ENCODE measurements around the gene CCDC146. TPM values are rescaled to one million over a fixed set of nuclear protein-coding genes. Genes with fewer than 3 reads are reported as not detected.

CCDC146 gene
- total RNA-seq, 6 experiments from 2014 or later = 2.6 to 7.2 (median 4.0) TPM

DNA sequence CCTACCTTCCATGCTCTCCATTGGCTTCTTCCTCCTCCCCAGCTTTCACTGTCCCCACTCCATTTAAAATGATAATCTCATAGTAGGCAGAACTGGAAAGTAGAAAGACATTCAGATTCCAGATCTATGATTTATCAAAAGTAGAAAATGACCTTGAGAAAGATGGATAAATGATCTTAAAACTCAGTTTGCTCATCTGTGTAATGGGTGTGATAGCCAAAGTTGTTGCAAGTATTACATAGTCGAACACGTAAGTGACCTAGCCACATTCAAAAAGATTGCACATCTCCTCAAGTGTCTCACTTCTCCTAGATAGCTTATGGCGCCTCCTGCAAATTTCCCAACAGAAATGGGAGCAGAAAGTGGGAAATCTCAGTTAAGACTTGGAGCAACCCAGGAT lies 167.0 kb downstream of the CCDC146 start:
- Histone ChIP-seq H3K4me3 (no peak overlapping the region), H3K27me3 (no peaks in the 10 kb centered on the region), H3K4me1 (no peaks in the 10 kb centered on the region), H3K9me3 (no peaks in the 10 kb centered on the region), H3K27ac (no peak overlapping the region), H3K36me3 (no peaks in the 10 kb centered on the region)
- ATAC-seq (no peak), DNase-seq (no peak)
- intact Hi-C loops (cut with DNase I) = no loop called here
- WGBS (ENCODE audit: insufficient coverage, low coverage, low lambda C conversion rate, missing lambda C conversion rate) = 92% methylated on average over 3 of the region's 3 CpGs
- no peak for TF ChIP-seq POLR2A (IDR thresholded peaks at IDR 0.05)
- TF ChIP-seq, protein P1, sequence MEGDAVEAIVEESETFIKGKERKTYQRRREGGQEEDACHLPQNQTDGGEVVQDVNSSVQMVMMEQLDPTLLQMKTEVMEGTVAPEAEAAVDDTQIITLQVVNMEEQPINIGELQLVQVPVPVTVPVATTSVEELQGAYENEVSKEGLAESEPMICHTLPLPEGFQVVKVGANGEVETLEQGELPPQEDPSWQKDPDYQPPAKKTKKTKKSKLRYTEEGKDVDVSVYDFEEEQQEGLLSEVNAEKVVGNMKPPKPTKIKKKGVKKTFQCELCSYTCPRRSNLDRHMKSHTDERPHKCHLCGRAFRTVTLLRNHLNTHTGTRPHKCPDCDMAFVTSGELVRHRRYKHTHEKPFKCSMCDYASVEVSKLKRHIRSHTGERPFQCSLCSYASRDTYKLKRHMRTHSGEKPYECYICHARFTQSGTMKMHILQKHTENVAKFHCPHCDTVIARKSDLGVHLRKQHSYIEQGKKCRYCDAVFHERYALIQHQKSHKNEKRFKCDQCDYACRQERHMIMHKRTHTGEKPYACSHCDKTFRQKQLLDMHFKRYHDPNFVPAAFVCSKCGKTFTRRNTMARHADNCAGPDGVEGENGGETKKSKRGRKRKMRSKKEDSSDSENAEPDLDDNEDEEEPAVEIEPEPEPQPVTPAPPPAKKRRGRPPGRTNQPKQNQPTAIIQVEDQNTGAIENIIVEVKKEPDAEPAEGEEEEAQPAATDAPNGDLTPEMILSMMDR (IDR thresholded peaks at IDR 0.05) = no peak

DNA sequence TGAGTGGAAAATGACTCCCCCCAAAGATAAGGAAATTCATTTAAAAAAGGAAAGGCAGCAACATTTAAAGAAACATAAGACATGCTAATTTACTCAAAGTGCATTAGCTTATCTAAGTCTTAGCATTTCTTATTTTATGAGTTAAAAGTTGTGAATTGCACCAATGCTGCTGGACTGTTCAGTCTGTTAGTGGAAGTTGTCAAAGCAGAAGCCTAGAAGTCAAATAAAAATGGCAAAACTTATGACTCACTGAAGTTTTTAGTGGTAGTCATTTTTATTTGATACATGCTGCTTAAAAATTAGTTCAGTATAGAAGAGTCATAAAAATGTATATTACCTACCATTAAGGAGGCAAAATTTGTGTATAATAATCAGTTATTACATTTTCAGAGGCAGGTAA lies 168.0 kb downstream of the CCDC146 start:
- H3K27ac ChIP-seq = no peak overlapping the region
- no peaks in the 10 kb centered on the region for H3K4me1 ChIP-seq
- no peak overlapping the region for H3K4me3 ChIP-seq
- TF ChIP-seq, protein P1 (IDR thresholded peaks at IDR 0.05) = no peak
- TF ChIP-seq POLR2A (IDR thresholded peaks at IDR 0.05) = no peak
- no peaks in the 10 kb centered on the region for H3K27me3 ChIP-seq
- H3K9me3 ChIP-seq = no peaks in the 10 kb centered on the region
- DNase-seq = no peak
- intact Hi-C loops (cut with DNase I) = no loop called here
- ATAC-seq = no peak
- H3K36me3 ChIP-seq = no peaks in the 10 kb centered on the region

DNA sequence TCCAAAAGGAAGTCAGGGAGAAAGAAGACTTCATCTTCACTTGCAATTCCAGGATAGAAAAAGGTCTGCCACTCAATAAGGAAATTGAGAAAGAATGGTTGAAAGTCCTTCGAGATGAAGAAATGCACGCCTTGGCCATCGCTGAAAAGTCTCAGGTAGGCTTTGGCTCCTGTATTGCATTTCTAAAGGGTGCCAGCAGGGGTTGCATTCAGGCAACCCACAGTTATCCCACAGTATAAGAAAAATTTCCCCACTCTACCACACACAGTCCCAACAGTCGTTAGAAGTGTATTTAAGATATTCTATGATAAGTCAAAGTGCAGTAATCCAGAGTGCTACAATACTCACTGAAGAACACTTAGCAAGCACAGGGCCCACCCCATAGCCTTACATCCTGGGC lies 170.6 kb downstream of the CCDC146 start:
- H3K27me3 ChIP-seq = no peaks in the 10 kb centered on the region
- no peak overlapping the region for H3K4me3 ChIP-seq
- H3K36me3 ChIP-seq = no peaks in the 10 kb centered on the region
- no peak for TF ChIP-seq POLR2A (IDR thresholded peaks at IDR 0.05)
- TF ChIP-seq, protein P1 (IDR thresholded peaks at IDR 0.05) = no peak
- intact Hi-C loops (cut with DNase I) = no loop called here
- DNase-seq (no peak), ATAC-seq (no peak)
- no peaks in the 10 kb centered on the region for H3K9me3 ChIP-seq
- H3K27ac ChIP-seq = no peak overlapping the region
- WGBS (ENCODE audit: insufficient coverage, low coverage, low lambda C conversion rate, missing lambda C conversion rate) = 71% methylated on average over 3 of the region's 4 CpGs
- no peaks in the 10 kb centered on the region for H3K4me1 ChIP-seq

DNA sequence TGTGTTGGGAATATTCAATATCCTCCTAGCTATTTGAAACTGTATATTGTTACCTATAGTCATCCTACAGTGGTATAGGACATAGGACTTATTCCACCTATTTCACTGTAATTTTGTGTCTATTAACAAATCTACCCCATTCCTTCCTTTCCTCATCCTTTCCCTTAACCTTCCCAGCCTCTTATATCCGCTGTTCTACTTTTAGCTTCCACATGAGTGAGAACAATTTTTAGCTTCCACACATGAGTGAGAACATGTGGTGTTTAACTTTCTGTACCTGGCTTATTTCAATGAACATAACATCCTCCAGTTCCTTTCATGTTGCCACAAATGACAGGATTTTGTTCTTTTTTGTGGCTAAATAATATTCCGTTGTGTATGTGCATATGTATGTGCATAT lies 173.1 kb downstream of the CCDC146 start:
- WGBS (ENCODE audit: insufficient coverage, low coverage, low lambda C conversion rate, missing lambda C conversion rate) = 90% methylated on average over 2 of the region's 2 CpGs
- TF ChIP-seq, protein P1 (IDR thresholded peaks at IDR 0.05) = no peak
- no peak for TF ChIP-seq POLR2A (IDR thresholded peaks at IDR 0.05)
- Histone ChIP-seq H3K36me3 (no peaks in the 10 kb centered on the region), H3K27me3 (no peaks in the 10 kb centered on the region), H3K9me3 (no peaks in the 10 kb centered on the region), H3K4me1 (no peaks in the 10 kb centered on the region), H3K4me3 (no peak overlapping the region), H3K27ac (no peak overlapping the region)
- DNase-seq (no peak), ATAC-seq (no peak)
- intact Hi-C loops (cut with DNase I) = no loop called here

Measured in right lobe of liver (tissue), 6 donors.